ENCODE measurements around the gene PDZK1.
"Not testable (repeated sequence)": the region's sequence is repeated elsewhere in the genome, so short reads cannot be mapped to it uniquely, and the experiment has no call there.

Gene PDZK1

GRCh38 chr1:145641886-145642285 lies 65.3 kb downstream of the PDZK1 start:
- not testable (repeated sequence) for DNase-seq

DNA sequence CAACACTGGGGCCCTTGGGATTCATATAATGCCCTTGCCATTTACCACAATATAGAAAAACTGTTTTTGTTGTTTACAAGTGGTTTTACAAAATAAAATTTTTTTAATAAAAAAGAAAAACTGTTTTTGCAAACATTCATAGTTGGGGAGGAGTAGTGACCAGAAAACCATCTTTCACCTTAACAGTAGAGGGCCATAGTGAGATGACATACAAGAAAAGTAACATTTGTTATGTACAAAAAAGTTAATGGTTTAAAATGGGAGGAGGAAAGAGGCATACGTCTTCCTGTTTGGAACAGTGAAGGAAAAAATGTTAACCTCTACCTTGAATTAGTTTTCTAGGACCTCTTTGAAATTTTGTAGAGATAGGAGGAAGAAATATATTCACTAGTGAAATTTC lies 70.9 kb downstream of the PDZK1 start:
- DNase-seq: not testable (repeated sequence)

DNA sequence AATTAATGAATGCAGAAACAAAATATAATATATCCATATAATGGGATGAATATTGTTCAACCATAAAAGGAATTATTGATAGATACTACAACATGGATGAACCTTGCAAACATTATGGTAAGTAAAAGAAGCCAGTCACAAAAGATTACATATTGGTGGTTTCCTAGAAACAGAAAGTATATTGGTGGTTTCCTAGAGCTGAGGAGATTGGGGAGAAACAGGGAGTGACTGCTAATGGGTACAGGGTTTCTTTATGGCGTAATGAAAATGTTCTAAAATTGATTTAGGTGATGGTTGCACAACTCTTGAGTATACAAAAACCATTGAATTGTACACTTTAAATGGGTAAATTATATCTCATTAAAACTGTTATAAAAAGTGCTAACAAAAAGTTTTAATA lies 85.0 kb downstream of the PDZK1 start:
- DNase-seq: not testable (repeated sequence)

Data from SHP77 (cell line).